Endometrial microvascular endothelial cells (primary cell): ENCODE results near the gene ORAI3. TPM values are rescaled to one million over a fixed set of nuclear protein-coding genes. Genes with fewer than 3 reads are reported as not detected.

Experiments used
- in situ Hi-C: cut with HindIII; loops from 2 replicates; pipeline ENCODE4 v1.10.0; 2017; ENCODE audit warnings: low sequenced_read_pairs, low pct_unique_long_range_greater_than_20kb; ENCODE audit errors: inconsistent ontology term
- total RNA-seq: library from RNA; depleted of rRNA; stranded (reverse); fragments of >200 nt; gene quantifications from one replicate; pipeline ENCODE4 v1.2.3, GENCODE V29; 2015; ENCODE audit errors: inconsistent ontology term

ORAI3 gene
- total RNA-seq, 1 donor from 2014 or later, result 13.4 TPM

DNA sequence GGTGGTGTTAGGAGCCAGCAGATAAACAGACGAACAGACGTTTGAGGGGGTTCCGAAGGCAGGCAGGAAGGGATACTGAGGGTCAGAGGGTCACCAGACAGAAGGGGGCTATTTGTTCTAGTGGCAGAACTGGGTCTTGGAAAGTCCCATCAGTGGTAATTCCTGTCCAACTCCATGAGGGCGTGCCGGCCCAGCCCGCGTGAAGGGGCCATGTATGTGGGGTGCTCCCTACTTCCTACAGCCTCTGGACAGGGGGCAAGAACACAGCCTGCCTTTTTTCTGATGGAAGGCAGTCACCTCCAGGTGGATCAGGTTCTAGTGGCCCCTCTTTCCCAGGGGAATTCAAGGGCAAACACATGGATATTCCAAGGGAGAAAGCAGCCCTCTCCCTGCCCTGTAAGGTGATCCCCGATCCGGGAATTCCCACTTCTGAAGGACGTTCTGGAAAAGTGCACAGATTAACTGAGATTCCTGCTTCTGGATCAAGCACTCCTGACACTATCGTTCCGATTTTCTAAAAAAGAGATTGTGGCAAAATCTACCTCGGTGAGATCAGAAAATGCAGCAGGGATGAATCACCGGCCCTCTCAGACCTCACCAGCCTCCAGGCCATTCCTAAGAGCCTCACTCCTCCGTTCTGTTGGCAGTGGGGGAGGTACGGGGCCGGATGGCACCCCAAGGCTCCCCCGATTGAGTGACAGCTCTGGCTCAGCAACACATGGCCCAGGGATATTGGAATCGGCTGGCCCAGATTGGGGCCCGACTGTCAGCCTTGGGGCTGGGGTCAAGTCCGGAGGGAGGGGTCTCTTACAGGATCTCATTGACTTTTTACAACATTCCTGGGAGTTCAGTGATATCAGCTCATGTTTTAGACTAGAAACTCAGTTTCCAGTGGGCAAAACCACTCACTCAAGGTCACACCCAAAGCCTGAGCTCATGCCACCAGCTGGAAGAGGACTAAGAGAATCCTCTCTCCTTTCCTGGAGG is 49.1 kb downstream of the ORAI3 start:
- in situ Hi-C loops, result no loop called here

DNA sequence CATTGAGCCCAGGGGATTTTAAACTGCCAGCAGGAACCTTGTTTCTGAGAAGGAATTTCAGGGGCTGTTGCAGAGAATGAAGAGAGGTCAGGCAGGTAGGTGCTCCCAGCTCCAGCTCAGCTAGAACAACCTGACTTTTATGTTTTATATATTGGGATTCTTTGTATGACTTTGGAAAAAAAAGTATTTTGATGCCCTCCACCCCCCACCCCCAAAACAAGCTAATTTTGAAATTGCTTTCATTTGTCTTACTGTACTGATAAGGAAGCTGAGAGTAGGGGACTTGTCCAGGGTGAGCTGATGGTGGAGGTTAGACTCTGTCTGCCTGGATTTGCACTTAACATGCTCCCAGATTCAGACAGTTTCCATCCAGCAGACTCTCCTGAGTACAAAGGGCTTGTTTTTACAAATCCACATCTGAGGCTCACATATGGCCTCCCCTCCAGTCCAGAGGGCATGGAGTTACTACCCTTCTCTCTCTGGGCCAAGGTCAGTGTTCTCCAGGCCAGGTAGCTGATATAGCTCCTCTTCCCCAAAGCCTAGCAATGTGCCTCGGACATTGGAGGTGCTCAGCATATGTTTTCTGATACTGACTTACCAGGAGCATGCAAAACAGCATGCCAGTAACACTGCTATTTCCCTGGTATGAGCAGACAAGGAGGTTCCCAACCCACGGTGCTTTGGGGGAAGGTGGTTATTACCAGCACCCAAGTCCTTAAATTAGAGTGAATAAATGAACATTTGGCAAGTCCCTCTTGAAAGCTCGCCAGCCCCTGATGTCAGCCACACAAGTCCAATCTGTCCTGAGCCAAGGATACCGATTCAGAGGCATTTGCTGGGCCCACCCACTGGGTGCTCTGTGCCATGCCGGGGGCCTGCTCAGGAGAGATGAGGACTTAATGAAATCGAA is 50.2 kb downstream of the ORAI3 start:
- in situ Hi-C loops, result no loop called here

DNA sequence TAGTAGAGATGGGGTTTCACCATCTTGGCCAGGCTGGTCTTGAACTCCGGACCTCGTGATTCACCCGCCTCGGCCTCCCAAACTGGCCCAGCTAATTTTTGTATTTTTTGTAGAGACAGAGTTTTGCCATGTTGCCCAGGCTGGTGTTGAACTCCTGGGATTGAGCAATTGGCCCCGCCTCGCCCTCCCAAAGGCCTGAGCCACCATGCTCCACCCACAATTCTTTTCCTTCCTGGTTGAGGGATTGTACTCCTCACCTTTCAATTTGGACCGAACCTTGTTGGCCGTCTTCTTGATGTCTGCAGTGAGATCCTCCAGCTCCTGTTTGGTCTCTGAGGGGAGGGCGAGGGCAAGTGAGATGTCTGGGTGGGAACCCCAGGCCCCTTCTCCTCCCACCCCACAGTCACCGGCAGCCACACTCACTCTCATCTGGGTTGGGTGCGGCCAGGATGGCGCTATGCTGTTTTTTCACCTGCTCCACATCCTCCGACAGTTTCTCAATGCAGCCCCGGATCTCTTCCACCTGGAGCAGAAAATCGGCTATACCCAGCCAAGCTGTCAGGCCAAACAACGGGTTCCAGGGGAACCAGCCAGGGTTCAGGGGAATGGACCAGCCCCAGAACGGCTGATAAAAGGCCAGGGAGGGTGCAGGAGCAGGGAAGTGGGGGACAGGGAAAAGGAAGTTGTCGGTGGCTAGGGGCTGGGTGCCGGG is 52.0 kb downstream of the ORAI3 start:
- in situ Hi-C loops, result no loop called here

DNA sequence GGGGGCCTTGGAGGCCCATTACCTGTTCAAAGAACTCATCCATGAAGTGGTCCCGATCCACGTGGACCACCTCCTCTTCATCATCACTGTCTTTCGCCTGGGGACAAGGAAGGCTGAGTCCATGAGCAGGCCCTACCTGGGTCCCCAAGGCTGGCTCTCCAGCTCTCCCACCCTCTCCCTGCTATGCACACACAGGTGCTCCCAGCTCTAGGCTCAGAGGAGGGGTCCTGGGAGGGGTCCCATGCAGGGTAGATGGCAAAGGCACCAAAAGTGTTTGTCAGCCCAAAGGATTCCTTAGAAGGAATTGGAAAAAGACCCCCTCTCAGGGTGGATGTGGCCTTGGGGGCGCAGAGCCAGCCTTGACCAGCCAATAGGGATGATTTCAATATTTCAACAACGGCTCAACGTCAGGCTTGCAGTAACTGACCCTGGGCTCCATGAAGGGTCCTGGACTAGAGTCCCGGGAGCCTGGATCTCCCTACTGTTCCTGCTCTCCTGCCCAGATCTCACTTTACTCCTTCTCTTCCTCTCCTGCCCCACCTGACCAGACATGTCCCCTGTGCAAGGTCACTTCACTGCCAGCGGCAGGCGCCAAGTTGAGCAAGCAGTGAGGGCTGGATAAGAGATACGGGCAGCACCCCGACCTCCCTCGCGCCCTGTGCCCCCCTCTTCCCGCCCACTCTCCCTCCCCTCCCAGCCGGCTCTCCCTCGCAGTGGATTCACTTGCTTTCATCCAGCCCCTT is 52.8 kb downstream of the ORAI3 start:
- in situ Hi-C loops, result no loop called here

DNA sequence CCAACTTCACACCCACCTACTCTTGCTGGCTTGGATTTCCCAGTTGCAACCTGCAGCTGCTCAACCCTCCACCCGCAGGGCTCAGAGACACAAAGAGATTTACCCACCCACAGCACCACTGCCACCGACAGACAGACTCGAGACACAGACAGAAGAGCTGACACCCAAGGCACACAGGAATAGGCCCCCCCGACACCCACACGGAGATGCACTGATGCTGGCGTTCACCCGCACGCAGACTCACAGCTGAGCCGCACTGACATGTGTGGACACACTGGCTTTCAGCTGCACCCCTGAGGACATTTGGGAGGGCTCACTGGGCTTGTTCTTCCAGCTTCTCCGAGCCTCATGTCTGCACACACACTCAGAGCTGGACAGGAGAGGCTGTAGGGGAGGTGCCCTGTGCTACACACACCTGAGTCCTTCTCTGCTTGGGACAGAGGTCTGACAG is 53.4 kb downstream of the ORAI3 start:
- in situ Hi-C loops, result no loop called here

DNA sequence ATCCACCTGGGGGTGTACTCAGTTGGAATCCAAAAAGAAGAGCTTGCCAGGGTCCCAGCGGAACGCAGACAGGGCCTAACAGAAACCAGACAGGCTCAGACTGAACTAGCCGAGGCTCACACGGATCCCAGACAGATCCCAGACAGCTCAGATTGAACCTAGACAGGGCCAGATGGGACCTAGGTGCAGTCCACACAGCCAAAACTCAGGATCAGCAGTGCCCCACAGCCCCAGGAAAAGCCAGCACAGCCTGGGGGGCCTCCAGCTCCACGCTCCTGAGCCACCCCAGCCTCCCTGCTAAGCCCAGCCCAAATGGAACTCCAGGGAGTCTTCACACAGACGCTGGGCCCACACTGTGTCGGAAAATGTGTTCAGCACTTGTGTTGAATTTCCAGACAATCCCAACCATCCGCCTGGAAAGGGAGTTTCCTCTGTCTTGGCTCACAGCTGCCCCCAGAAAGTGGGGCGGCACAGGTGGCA is 54.0 kb downstream of the ORAI3 start:
- in situ Hi-C loops, result no loop called here

DNA sequence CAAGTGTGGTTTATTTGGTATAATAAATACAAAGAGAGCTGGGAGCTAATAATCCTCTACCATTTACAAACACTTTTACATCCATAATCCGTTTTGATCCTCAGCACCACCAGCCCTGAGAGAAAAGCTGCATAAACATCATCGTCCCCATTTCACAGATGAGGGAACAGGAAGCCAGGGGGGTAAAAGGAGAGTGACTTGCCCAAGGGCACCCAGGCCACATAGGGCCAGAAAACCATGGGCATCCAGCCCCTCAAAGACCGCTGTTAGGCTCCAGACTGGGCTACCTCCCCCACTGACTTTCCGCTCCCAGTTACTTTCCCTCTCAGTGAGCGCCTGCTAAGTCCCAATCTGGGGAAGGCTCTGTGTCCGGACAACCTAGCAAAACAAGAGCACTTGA is 54.9 kb downstream of the ORAI3 start:
- in situ Hi-C loops, result no loop called here

Other genes starting within 250 kb of the ORAI3 start
- gene SRCAP, start 249.9 kb upstream of the ORAI3 start, total RNA-seq, result 10.2 TPM
- 22.5 TPM for gene PHKG2, start 200.6 kb upstream of the ORAI3 start, total RNA-seq
- 1.2 TPM for gene CFAP119, start 187.0 kb upstream of the ORAI3 start, total RNA-seq
- 69.8 TPM for gene RNF40, start 186.7 kb upstream of the ORAI3 start, total RNA-seq
- 6.1 TPM for gene ZNF629, start 161.9 kb upstream of the ORAI3 start, total RNA-seq
- gene BCL7C, start 55.0 kb upstream of the ORAI3 start, total RNA-seq, result 25.8 TPM
- gene CTF1, start 52.5 kb upstream of the ORAI3 start, total RNA-seq, result 1.3 TPM
- gene FBXL19, start 25.5 kb upstream of the ORAI3 start, total RNA-seq, result 23.1 TPM
- gene SETD1A, start 8.7 kb downstream of the ORAI3 start, total RNA-seq, result 5.0 TPM
- 6.0 TPM for gene HSD3B7, start 36.1 kb downstream of the ORAI3 start, total RNA-seq
- not detected for gene STX1B, start 61.6 kb downstream of the ORAI3 start, total RNA-seq
- 35.9 TPM for gene STX4, start 84.5 kb downstream of the ORAI3 start, total RNA-seq
- 16.5 TPM for gene ZNF668, start 125.2 kb downstream of the ORAI3 start, total RNA-seq
- gene ZNF646, start 125.4 kb downstream of the ORAI3 start, total RNA-seq, result 7.2 TPM
- gene PRSS53, start 139.9 kb downstream of the ORAI3 start, total RNA-seq, result 0.19 TPM
- 179 TPM for gene VKORC1, start 145.7 kb downstream of the ORAI3 start, total RNA-seq
- gene BCKDK, start 159.3 kb downstream of the ORAI3 start, total RNA-seq, result 88.6 TPM
- 30.1 TPM for gene KAT8, start 168.6 kb downstream of the ORAI3 start, total RNA-seq
- not detected for gene PRSS8, start 186.7 kb downstream of the ORAI3 start, total RNA-seq
- gene PRSS36, start 201.0 kb downstream of the ORAI3 start, total RNA-seq, result not detected
- 79.0 TPM for gene FUS, start 231.1 kb downstream of the ORAI3 start, total RNA-seq